ENCODE data around the gene MYOCD. TPM values are rescaled to one million over a fixed set of nuclear protein-coding genes. Genes with fewer than 3 reads are reported as not detected.

The MYOCD gene
- total and polyA plus RNA-seq, 4 donors = 0.05 to 0.59 (median 0.23) TPM

DNA sequence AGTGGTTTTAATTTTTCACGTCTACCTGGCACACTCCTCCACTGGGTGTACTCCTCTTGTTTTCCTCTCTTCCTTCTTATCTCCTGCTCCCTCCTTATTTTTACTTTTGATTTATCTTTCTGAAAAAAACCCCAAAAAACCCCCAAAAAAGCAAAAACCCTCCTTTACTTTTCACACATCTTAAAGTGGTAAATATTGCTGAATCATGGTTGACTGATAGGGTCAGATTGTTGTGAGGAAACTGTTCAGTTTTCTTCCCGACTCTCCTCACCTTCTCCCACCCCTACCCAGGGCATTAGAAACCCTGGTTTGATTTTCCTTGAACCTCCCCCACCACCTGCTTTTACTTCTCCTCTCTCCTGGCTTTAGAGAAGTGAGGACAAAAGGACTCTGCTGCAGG is 149.0 kb downstream of the MYOCD start:
- no peaks in the 10 kb centered on the region for H3K4me1 ChIP-seq (ENCODE audit: control insufficient read depth in 4 of 4, insufficient read depth in 4 of 4, low read length in 3 of 4)
- no peak overlapping the region for H3K27ac ChIP-seq (ENCODE audit: low read depth in 1 of 2, low read length in 2 of 2)
- no peak overlapping the region for H3K9ac ChIP-seq (ENCODE audit: low read depth in 1 of 2, low read length in 2 of 2)
- DNase-seq (ENCODE audit: low spot score) = no peak
- peaks cover 0 to 1% (median 0%) of the 10 kb centered on the region in 4 donors for H3K36me3 ChIP-seq (ENCODE audit: control insufficient read depth in 4 of 4, insufficient read depth in 3 of 4, low read depth in 1 of 4, low read length in 3 of 4)
- H3K4me3 ChIP-seq (ENCODE audit: low read depth in 1 of 3, low read length in 3 of 3) = no peak overlapping the region
- TF ChIP-seq, protein P1, sequence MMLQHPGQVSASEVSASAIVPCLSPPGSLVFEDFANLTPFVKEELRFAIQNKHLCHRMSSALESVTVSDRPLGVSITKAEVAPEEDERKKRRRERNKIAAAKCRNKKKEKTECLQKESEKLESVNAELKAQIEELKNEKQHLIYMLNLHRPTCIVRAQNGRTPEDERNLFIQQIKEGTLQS (IDR thresholded peaks at IDR 0.05) = no peak
- TF ChIP-seq FOXA1 (IDR thresholded peaks at IDR 0.05) = no peak
- TF ChIP-seq, protein P2, sequence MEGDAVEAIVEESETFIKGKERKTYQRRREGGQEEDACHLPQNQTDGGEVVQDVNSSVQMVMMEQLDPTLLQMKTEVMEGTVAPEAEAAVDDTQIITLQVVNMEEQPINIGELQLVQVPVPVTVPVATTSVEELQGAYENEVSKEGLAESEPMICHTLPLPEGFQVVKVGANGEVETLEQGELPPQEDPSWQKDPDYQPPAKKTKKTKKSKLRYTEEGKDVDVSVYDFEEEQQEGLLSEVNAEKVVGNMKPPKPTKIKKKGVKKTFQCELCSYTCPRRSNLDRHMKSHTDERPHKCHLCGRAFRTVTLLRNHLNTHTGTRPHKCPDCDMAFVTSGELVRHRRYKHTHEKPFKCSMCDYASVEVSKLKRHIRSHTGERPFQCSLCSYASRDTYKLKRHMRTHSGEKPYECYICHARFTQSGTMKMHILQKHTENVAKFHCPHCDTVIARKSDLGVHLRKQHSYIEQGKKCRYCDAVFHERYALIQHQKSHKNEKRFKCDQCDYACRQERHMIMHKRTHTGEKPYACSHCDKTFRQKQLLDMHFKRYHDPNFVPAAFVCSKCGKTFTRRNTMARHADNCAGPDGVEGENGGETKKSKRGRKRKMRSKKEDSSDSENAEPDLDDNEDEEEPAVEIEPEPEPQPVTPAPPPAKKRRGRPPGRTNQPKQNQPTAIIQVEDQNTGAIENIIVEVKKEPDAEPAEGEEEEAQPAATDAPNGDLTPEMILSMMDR (IDR thresholded peaks at IDR 0.05; ENCODE audit: low read depth, low read length, missing input control) = no peak
- no peak for TF ChIP-seq RXRA (IDR thresholded peaks at IDR 0.05)
- TF ChIP-seq HNF4A (conservative IDR thresholded peaks at IDR 0.05) = no peak
- H3K27me3 ChIP-seq (ENCODE audit: control insufficient read depth in 4 of 4, insufficient read depth in 4 of 4, low read length in 3 of 4) = peaks cover 0 to 4% (median 0%) of the 10 kb centered on the region in 4 donors
- peaks cover 0 to 9% (median 2%) of the 10 kb centered on the region in 4 donors for H3K9me3 ChIP-seq (ENCODE audit: control insufficient read depth in 4 of 4, low read length in 3 of 4)
- 59% methylated on average over 2 of the region's 2 CpGs for WGBS

DNA sequence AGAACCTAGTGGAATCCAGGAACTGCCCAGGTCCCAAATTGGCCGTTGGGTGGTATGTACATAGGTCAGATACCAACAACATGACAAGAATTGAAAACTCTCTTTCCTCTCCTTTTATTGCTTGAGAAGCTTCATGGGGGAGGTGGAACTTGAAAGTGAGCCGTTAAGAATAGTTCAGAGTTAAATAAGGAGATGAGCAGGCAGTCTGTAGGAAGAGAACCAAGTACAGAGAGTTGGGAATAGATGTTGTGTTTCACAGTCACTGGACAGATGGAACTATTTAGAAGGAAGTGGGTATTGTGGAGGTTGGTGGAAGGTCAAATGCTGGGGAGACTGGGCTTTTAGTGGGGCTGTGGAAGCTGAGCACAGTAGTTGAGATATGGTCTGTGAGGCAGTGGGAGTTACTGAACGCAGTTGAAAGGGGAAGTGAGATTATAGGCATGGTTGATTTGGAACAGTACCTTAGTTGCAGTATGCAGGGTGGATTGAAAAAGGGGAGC is 150.0 kb downstream of the MYOCD start:
- no peak for DNase-seq (ENCODE audit: low spot score)
- WGBS = 59% methylated on average over 3 of the region's 3 CpGs

More for the DNA sequence above, 150.0 kb downstream of the MYOCD start:
- Histone ChIP-seq H3K4me3 (ENCODE audit: low read depth in 1 of 3, low read length in 3 of 3) (no peak overlapping the region), H3K36me3 (ENCODE audit: control insufficient read depth in 4 of 4, insufficient read depth in 3 of 4, low read depth in 1 of 4, low read length in 3 of 4) (no peaks in the 10 kb centered on the region), H3K9ac (ENCODE audit: low read depth in 1 of 2, low read length in 2 of 2) (no peak overlapping the region), H3K27ac (ENCODE audit: low read depth in 1 of 2, low read length in 2 of 2) (no peak overlapping the region), H3K4me1 (ENCODE audit: control insufficient read depth in 4 of 4, insufficient read depth in 4 of 4, low read length in 3 of 4) (no peaks in the 10 kb centered on the region), H3K27me3 (ENCODE audit: control insufficient read depth in 4 of 4, insufficient read depth in 4 of 4, low read length in 3 of 4) (no peaks in the 10 kb centered on the region), H3K9me3 (ENCODE audit: control insufficient read depth in 4 of 4, low read length in 3 of 4) (peaks cover 0 to 5% (median under 1%) of the 10 kb centered on the region in 4 donors)
- TF ChIP-seq HNF4G (IDR thresholded peaks at IDR 0.05) = no peak
- TF ChIP-seq, protein P3, sequence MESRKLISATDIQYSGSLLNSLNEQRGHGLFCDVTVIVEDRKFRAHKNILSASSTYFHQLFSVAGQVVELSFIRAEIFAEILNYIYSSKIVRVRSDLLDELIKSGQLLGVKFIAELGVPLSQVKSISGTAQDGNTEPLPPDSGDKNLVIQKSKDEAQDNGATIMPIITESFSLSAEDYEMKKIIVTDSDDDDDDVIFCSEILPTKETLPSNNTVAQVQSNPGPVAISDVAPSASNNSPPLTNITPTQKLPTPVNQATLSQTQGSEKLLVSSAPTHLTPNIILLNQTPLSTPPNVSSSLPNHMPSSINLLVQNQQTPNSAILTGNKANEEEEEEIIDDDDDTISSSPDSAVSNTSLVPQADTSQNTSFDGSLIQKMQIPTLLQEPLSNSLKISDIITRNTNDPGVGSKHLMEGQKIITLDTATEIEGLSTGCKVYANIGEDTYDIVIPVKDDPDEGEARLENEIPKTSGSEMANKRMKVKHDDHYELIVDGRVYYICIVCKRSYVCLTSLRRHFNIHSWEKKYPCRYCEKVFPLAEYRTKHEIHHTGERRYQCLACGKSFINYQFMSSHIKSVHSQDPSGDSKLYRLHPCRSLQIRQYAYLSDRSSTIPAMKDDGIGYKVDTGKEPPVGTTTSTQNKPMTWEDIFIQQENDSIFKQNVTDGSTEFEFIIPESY (IDR thresholded peaks at IDR 0.05) = no peak
- TF ChIP-seq SP1 (IDR thresholded peaks at IDR 0.05) = no peak

Other genes with a start within 250 kb of the MYOCD start
- 1 to 10 TPM in 1 of 2 donors, under 1 TPM in 1; 0.14 to 1.3 TPM for gene ARHGAP44, start 123.6 kb downstream of the MYOCD start, total RNA-seq
- gene ARHGAP44, start 123.6 kb downstream of the MYOCD start, polyA plus RNA-seq = under 1 TPM; 0.33 to 0.50 TPM